Neuron (in vitro differentiated cells): ENCODE data around the gene G6PC1.
"Not testable (repeated sequence)": the region's sequence is repeated elsewhere in the genome, so short reads cannot be mapped to it uniquely, and the experiment has no call there.

Experiments used
- H2AFZ ChIP-seq: one replicate; pipeline ENCODE4 v1.6.1; 2013; ENCODE audit warnings: low read depth, mild to moderate bottlenecking, inconsistent platforms, low read length, moderate library complexity
- H3K27me3 ChIP-seq: one replicate; pipeline ENCODE4 v1.6.1; 2013; ENCODE audit warnings: low read length; ENCODE audit not compliant: insufficient read depth
- H3K36me3 ChIP-seq: one replicate; pipeline ENCODE4 v1.6.1; 2013; ENCODE audit warnings: low read length; ENCODE audit not compliant: insufficient read depth
- H3K4me1 ChIP-seq: one replicate; pipeline ENCODE4 v1.6.1; 2013; ENCODE audit warnings: low read length; ENCODE audit not compliant: insufficient read depth
- H3K4me3 ChIP-seq: 2 replicates; pipeline ENCODE4 v1.5.1; 2013; ENCODE audit warnings: mild to moderate bottlenecking, low read length, moderate library complexity
- H3K9me3 ChIP-seq: one replicate; pipeline ENCODE4 v1.6.1; 2013; ENCODE audit warnings: low read length

Gene G6PC1

GRCh38 chr17:42880776-42881310 lies 19.8 kb upstream of the G6PC1 start:
- Histone ChIP-seq H3K27me3 (peaks cover 27% of the 10 kb centered on the region), H3K4me3 (no peak overlapping the region), H3K4me1 (no peaks in the 10 kb centered on the region), H3K36me3 (no peaks in the 10 kb centered on the region), H3K9me3 (no peaks in the 10 kb centered on the region), H2AFZ (no peak overlapping the region)

DNA sequence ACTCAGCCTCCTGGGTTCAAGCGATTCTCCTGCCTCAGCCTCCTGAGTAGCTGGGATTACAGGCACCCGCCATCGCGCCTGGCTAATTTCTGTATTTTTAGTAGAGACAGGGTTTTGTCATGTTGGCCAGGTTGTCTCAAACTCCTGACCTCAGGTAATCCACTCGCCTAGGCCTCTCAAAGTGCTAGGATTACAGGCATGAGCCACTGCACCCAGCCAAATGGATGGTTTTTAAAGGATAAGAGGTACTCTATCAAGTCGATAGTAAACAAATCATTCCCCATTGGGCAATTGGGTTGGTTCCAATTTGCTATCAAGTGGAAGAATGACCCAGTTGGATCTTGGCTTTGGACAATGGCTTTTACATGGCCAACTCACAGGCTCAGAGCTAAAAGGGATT lies 18.9 kb upstream of the G6PC1 start:
- H2AFZ ChIP-seq, H3K4me1 ChIP-seq, H3K36me3 ChIP-seq, H3K4me3 ChIP-seq, H3K9me3 ChIP-seq: not testable (repeated sequence)
- H3K27me3 ChIP-seq = peaks cover 30% of the 10 kb centered on the region

DNA sequence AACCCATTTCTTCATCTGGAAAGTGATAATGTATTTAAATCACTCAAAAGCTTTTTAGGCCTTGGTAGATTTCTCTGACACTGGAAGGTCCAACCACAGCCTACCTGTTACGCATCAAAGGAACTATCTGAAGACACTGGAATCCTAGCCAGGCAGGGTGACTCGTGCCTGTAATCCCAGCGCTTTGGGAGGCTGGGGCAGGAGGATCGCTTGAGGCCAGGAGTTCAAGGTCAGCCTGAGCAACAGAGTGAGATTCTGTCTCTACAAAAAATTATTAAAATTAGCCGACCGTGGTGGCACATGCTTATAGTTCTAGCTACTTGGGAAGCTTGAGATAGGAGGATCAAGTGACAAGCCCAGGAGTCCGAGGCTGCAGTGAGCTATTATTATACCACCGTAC lies 18.4 kb upstream of the G6PC1 start:
- no peaks in the 10 kb centered on the region for H3K4me1 ChIP-seq
- H3K9me3 ChIP-seq = no peaks in the 10 kb centered on the region
- H3K36me3 ChIP-seq = no peaks in the 10 kb centered on the region
- H3K27me3 ChIP-seq = peaks cover 27% of the 10 kb centered on the region
- H3K4me3 ChIP-seq = no peak overlapping the region
- no peak overlapping the region for H2AFZ ChIP-seq

DNA sequence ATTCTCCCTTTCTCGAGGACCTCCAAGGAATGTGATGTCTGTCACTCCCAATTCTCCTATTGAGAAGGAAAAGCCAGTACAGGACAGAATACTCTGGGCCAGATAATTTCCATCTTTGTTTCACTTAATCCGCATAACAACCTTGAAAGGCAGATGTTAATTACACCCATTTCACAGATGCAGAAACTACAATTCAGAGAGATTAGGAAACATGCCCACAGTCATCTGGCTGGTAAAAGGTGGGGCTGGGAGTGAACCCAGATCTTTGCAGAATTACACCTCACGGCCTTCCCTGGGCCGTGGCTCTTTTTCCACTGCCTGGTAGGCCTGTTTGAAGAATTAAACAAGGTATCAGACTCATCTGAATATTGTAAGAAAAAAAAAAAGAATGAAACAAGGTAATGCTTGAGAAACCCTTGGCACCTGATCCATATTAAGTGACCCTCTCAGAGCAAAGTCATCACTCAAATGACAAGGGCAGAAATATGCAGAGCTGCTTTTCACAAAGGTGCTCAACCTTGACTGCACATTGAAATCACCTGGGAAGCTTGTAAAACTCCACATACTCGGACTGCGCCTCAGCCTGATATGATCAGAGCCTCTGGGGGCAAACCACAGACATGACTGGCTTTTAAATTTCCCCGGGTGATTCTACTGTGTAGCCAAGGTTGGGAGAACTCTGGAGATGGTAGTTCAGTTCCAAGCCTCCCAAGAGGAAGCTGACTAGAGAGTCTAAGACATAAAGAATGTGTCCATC lies 16.6 kb upstream of the G6PC1 start:
- Histone ChIP-seq H3K36me3 (no peaks in the 10 kb centered on the region), H3K27me3 (peaks cover 16% of the 10 kb centered on the region), H3K4me1 (no peaks in the 10 kb centered on the region), H3K4me3 (no peak overlapping the region), H3K9me3 (no peaks in the 10 kb centered on the region), H2AFZ (no peak overlapping the region)

DNA sequence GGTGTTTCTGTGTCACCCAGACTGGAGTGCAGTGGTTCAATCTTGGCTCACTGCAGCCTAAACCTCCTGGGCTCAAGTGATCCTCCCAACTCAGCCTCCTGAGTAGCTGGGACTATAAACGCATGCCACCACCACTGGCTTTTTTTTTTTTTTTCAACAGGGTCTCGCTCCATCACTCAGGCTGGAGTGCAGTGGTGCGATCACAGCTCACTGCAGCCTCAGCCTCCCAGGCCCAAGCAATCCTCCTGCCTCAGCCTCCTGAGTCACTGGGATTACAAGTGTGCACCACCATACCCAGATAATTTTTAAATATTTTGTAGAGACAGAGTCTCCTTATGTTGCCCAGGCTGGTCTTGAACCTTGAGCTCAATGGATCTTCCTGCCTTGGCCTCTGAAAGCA lies 14.8 kb upstream of the G6PC1 start:
- H3K9me3 ChIP-seq, H3K36me3 ChIP-seq, H3K4me3 ChIP-seq, H3K4me1 ChIP-seq, H2AFZ ChIP-seq: not testable (repeated sequence)
- peaks cover 18% of the 10 kb centered on the region for H3K27me3 ChIP-seq

DNA sequence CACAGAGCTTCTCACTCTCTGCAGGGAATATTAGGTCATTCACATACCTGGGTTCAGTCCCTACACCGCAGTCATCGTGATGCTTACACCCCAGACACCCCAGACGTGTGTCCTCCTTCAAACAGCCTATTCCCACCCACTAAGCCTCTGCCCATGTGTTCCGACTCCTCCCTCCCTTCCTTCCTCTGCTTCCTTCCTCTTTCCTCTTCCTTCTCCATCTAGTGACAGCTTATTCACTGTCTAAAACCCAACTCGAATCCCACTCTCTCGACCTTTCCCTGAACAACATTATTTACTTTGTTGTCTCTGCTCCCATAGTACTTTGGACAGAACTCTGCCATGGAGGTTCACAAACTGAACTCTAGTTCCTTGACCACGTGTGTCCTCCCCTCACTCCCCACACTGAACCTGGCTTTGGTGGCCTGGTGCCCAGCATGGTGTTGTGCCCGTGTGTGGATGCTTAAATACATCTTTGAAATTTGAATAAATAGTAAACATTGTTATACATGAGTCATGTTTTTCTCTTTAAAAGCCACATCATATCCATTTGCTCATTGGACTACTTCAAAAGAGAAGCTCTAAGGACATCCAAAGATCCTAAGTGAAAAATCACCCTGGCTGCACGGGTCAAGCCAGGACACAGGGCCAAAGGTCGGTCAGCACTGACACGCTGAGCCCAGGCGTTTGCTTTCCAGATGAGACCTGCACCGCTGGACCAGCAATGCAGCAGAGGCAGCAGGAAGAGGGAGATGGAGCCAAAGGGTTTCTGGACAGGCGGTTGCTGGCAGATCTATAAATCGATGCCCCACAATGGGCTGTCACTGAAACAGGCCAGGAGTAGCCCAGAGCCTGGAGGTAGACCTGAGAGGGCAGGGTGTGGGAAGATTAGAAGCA lies 14.1 kb upstream of the G6PC1 start:
- Histone ChIP-seq H3K4me1 (no peaks in the 10 kb centered on the region), H3K27me3 (peaks cover 21% of the 10 kb centered on the region), H3K36me3 (no peaks in the 10 kb centered on the region), H3K9me3 (no peaks in the 10 kb centered on the region), H2AFZ (no peak overlapping the region), H3K4me3 (no peak overlapping the region)

GRCh38 chr17:42889809-42890208 lies 10.8 kb upstream of the G6PC1 start:
- Histone ChIP-seq H3K4me1 (no peaks in the 10 kb centered on the region), H3K4me3 (no peak overlapping the region), H2AFZ (no peak overlapping the region), H3K9me3 (no peaks in the 10 kb centered on the region), H3K27me3 (peaks cover 28% of the 10 kb centered on the region), H3K36me3 (no peaks in the 10 kb centered on the region)

DNA sequence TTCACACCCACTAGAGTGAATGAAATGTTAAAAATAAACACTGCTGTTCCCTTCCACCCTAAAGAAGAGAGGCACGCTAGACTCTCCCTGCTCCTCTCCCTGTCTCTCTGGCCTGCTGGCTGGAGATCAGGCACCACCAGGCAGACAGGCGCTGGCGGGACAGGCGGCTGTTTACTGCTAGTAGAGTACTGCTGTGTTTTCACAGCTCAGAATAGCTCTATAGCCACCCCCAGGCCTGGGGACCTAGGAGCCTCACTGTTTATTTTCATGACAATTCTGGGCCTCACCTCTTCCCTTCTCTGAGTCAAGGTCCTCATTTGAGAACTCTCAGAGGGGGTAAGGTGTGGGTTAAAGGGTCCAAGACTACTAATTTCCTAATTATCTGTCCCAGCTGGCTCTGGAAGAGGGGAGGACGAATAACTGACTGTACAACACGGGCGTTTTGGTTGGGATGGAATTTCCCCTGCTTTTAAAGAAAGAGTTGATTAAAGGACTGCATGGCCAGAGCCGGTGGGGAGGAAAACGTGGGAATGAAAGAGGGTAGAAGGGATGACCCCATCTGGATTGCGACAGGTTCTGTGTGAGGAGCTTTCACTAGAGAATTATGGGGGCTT lies 9.0 kb upstream of the G6PC1 start:
- H3K4me1 ChIP-seq = no peaks in the 10 kb centered on the region
- no peaks in the 10 kb centered on the region for H3K9me3 ChIP-seq
- no peak overlapping the region for H3K4me3 ChIP-seq
- peak overlapping the region; percentile 14 for H2AFZ ChIP-seq
- H3K27me3 ChIP-seq = peaks cover 25% of the 10 kb centered on the region
- H3K36me3 ChIP-seq = no peaks in the 10 kb centered on the region

- no peaks in the 10 kb centered on the region for H3K4me1 ChIP-seq
- H3K9me3 ChIP-seq = no peaks in the 10 kb centered on the region
- H3K36me3 ChIP-seq = no peaks in the 10 kb centered on the region
- H3K27me3 ChIP-seq = peaks cover 27% of the 10 kb centered on the region
- H3K4me3 ChIP-seq = no peak overlapping the region
- no peak overlapping the region for H2AFZ ChIP-seq
Observed at GRCh38 chr17:42893359-42893758, 7.2 kb upstream of the G6PC1 start.

DNA sequence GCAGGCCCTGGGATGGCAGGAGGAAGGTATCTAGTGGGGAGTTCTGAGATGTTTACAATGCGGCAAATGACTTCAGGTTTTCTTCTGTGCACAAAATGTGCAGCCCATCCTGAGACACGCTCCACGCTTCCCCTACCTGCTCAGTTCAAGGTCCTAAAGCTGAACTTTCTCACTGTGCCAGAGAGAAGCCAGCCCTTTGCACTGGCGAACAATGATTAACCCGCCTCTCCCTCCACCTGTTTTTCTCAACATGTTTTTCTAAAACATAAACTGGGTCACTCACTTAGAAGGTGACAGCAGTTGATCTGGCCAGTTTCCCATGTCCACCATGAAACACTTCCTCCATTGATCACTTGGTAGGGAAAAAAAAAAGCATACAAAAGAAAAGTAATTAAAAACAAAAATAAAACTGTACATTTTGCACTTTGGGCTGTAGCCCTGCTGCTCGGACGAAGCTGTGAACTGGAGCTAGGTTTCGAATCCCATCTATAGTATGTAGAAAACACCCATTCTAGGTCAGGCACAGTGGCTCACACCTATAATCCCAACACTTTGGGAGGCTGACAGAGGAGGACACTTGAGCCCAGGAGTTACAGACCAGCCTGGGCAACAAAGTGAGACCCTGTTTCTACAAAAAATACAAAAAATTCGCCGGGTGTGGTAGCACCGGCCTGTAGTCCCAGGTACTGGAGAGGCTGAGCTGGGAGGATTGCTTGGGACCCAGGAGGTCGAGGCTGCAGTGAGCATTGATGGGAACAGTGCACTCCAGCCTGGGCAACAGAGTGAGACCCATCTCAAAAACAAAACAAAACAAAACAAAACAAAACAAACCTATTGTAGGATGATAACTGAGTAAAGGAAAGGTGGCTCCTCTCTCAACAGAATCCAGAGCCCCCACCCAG lies 6.1 kb upstream of the G6PC1 start:
- H3K36me3 ChIP-seq = no peaks in the 10 kb centered on the region
- H2AFZ ChIP-seq = no peak overlapping the region
- no peaks in the 10 kb centered on the region for H3K4me1 ChIP-seq
- H3K9me3 ChIP-seq = no peaks in the 10 kb centered on the region
- H3K27me3 ChIP-seq = peaks cover 19% of the 10 kb centered on the region
- no peak overlapping the region for H3K4me3 ChIP-seq

- Histone ChIP-seq H3K9me3 (no peaks in the 10 kb centered on the region), H3K36me3 (no peaks in the 10 kb centered on the region), H3K27me3 (peaks cover 15% of the 10 kb centered on the region), H3K4me1 (no peaks in the 10 kb centered on the region), H3K4me3 (no peak overlapping the region), H2AFZ (no peak overlapping the region)
Observed at GRCh38 chr17:42895185-42895555, 5.4 kb upstream of the G6PC1 start.

DNA sequence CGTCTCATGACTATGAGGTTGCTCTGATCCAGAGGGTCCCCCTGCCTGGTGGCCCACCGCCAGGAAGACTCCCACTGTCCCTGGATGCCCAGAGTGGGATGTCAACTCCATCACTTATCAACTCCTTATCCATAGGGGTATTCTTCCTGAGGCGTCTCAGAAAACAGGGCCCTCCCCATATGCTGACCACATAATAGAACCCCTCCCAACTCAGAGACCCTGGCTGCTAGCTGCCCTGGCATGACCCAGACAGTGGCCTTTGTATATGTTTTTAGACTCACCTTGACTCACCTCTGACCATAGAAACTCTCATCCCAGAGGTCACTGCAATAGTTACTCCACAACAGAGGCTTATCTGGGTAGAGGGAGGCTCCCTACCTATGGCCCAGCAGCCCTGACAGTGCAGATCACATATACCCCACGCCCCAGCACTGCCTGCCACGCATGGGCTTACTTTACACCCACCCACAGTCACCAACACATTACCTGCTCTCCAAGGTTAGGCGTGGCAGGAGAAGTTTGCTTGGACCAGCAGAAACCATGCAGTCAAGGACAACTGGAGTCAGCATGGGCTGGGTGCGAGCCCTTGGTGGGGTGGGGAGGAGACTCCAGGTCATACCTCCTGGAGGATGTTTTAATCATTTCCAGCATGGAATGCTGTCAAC lies 2.3 kb upstream of the G6PC1 start:
- Histone ChIP-seq H2AFZ (no peak overlapping the region), H3K4me3 (no peak overlapping the region), H3K4me1 (no peaks in the 10 kb centered on the region), H3K9me3 (no peaks in the 10 kb centered on the region), H3K36me3 (no peaks in the 10 kb centered on the region), H3K27me3 (peaks cover 5% of the 10 kb centered on the region)
